Subcutaneous abdominal adipose tissue (tissue), 5 donors: ENCODE measurements around the gene MPDZ.

Experiments used
- H3K27ac ChIP-seq: one replicate; pipeline ENCODE4 v1.7.0; 2013; ENCODE audit warnings: low read depth, mild to moderate bottlenecking, inconsistent platforms, low read length, moderate library complexity
- H3K27me3 ChIP-seq, 5 donors: one replicate each; pipeline ENCODE4 v1.7.0; 2013; ENCODE audit warnings: low read length in 5 of 5, inconsistent platforms in 1 of 5; ENCODE audit not compliant: control insufficient read depth in 5 of 5, insufficient read depth in 4 of 5
- H3K36me3 ChIP-seq, 5 donors: one replicate each; pipeline ENCODE4 v1.7.0; 2013; ENCODE audit warnings: low read length in 5 of 5; ENCODE audit not compliant: control insufficient read depth in 5 of 5, insufficient read depth in 5 of 5
- H3K4me1 ChIP-seq, 5 donors: one replicate each; pipeline ENCODE4 v1.7.0; 2013; ENCODE audit warnings: low read length in 5 of 5, mild to moderate bottlenecking in 3 of 5, moderate library complexity in 1 of 5; ENCODE audit not compliant: control insufficient read depth in 5 of 5, insufficient read depth in 5 of 5
- H3K4me3 ChIP-seq, 5 donors: one replicate each; pipeline ENCODE4 v1.7.0; 2013; ENCODE audit warnings: low read length in 5 of 5, low read depth in 1 of 5
- H3K9ac ChIP-seq, 5 donors: one replicate each; pipeline ENCODE4 v1.7.0; 2013; ENCODE audit warnings: low read length in 5 of 5, mild to moderate bottlenecking in 4 of 5, moderate library complexity in 3 of 5
- H3K9me3 ChIP-seq, 5 donors: one replicate each; pipeline ENCODE4 v1.7.0; 2013; ENCODE audit warnings: low read length in 5 of 5; ENCODE audit not compliant: control insufficient read depth in 5 of 5
- donor health status: healthy.
- donor health status: healthy.
- donor health status: healthy.
- donor health status: healthy.
- donor health status: healthy.

MPDZ gene, protein sequence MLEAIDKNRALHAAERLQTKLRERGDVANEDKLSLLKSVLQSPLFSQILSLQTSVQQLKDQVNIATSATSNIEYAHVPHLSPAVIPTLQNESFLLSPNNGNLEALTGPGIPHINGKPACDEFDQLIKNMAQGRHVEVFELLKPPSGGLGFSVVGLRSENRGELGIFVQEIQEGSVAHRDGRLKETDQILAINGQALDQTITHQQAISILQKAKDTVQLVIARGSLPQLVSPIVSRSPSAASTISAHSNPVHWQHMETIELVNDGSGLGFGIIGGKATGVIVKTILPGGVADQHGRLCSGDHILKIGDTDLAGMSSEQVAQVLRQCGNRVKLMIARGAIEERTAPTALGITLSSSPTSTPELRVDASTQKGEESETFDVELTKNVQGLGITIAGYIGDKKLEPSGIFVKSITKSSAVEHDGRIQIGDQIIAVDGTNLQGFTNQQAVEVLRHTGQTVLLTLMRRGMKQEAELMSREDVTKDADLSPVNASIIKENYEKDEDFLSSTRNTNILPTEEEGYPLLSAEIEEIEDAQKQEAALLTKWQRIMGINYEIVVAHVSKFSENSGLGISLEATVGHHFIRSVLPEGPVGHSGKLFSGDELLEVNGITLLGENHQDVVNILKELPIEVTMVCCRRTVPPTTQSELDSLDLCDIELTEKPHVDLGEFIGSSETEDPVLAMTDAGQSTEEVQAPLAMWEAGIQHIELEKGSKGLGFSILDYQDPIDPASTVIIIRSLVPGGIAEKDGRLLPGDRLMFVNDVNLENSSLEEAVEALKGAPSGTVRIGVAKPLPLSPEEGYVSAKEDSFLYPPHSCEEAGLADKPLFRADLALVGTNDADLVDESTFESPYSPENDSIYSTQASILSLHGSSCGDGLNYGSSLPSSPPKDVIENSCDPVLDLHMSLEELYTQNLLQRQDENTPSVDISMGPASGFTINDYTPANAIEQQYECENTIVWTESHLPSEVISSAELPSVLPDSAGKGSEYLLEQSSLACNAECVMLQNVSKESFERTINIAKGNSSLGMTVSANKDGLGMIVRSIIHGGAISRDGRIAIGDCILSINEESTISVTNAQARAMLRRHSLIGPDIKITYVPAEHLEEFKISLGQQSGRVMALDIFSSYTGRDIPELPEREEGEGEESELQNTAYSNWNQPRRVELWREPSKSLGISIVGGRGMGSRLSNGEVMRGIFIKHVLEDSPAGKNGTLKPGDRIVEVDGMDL (N-terminal part only)

DNA sequence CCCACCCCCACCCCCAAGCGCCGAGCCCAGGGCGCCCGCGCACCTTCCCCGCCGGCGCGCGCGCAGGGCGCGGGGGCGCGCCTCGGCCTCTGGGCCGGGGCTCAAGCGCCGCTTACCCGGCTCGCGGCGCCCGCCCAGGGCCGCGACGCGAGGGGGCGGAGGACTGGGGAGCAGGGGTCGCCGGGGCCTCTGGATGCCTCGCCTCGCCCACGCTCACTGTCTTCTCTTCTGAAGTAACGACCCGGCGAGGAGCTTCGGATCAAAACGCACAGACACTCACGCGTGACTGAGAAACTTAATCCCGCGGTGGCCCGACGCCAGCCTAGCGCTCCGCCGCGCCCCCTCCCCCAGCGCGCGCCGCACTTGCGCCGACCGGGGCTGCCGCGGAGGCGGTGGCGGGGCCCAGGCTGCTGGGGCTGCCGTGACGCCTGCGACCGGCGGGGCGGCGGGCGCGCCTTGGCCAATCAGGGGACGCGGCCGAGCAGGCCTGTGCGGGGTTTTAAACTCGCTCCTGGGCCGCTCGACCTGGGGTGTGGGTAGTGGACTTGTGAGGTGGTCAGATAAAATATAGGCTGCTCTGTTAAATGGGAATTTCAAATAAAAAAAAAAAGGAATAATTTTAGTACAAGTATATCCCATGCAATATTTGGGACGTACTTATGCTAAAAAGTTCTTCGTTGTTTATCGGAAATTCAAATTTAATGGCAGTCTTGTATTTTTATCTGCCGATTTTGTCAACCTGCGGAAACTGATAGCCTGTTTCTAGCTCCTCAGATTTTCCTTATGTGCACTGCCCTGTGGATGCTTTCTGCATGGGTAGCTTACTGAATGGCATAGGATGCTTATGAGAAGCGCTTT lies at the start of gene MPDZ:
Gene MPDZ, minus strand, starts transcription at position 409 of the 858 bp plus-strand sequence. CDS start 29,377 bp downstream, outside the sequence.
- H3K36me3 ChIP-seq, result no peaks in the 10 kb centered on the region
- peak within 1 kb of the TSS; percentile 73 to 93 (median 88) for H3K4me3 ChIP-seq
- H3K27me3 ChIP-seq, result no peaks in the 10 kb centered on the region
- peaks cover 4 to 15% (median 13%) of the 10 kb centered on the region in 5 donors for H3K4me1 ChIP-seq
- peak within 1 kb of the TSS; percentile 42 to 89 (median 70) for H3K9ac ChIP-seq
- peak within 1 kb of the TSS; percentile 91 for H3K27ac ChIP-seq
- no peaks in the 10 kb centered on the region for H3K9me3 ChIP-seq

DNA sequence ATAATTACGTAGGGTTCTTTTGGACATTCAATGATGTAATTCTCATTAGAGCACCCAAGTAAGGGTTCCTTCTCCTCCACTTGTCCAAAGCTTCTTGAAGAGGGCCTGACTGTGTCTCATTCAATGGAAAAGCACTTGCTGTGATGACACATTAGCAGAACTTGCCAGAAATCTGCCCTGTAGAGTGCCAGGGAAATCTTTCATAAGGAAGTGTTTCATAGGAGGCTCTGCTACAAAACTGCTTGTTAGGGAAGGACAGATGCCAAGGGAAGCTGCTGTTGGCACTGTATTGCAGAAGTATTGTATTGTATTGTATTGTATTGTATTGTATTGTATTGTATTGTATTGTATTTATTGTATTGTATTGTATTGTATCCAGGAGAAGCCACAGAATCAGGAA lies 45.5 kb upstream of the MPDZ start:
- Histone ChIP-seq H3K9ac (no peak overlapping the region), H3K36me3 (no peaks in the 10 kb centered on the region), H3K4me3 (no peak overlapping the region), H3K27me3 (no peaks in the 10 kb centered on the region), H3K9me3 (no peaks in the 10 kb centered on the region), H3K4me1 (peaks cover 0 to 27% (median 4%) of the 10 kb centered on the region in 5 donors), H3K27ac (no peak overlapping the region)

DNA sequence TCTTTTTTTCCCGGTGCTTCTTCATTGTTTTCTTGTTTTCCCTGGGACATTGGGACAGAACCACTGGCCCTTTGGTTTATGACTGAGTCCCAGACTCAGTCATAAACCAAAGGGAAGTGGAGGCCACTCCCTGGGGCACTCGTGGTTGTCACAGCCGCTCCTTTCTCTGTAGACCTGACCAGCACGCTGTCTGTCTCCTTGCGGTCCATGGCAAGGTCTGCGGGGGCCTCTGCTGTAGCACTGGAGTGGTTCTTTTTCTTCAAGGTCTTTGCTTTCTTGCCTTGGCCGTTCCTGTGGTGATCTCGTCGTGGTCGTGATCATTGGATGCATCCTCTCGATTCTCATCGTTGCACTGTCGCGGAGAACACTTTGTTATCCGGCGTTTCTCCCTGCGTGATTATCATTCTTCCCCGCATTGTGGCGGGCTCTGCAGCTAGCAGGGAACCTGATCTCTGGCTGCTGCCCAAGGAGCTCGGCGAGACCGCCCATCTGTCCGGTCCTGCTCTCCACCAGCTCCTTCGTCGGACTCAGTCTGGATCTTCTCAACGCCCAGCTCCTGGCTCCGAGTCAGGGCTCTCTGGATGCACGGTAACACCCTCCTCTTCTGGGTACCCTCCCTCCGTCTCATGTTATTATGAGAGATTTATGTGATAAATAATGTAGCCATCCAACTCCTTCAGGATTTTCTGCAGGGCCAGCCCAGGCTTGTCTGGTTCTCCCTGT lies 43.5 kb upstream of the MPDZ start:
- Histone ChIP-seq H3K4me1 (peaks cover 0 to 23% (median 4%) of the 10 kb centered on the region in 5 donors), H3K9ac (no peak overlapping the region), H3K9me3 (peaks cover 0 to 4% (median 2%) of the 10 kb centered on the region in 5 donors), H3K4me3 (no peak overlapping the region), H3K36me3 (no peaks in the 10 kb centered on the region), H3K27me3 (no peaks in the 10 kb centered on the region), H3K27ac (no peak overlapping the region)

DNA sequence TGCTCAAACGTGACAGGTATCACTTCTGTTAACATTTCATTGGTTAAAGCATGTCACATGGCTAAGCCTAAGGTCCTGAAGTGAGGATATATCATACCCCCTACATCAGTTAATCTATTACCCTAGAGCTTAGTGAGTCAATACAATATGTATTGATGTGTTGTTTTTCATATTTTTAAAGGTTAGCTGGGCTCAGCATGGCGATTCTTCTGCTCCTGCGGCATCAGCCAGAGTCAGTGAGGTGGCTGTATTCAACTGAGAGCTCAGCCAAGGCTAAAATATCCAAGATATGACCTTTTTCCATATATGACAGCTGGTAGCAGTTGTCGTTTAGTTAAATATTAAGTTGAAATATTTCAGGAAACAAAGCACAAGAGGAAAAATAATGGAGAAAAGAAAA lies 38.5 kb upstream of the MPDZ start:
- H3K4me3 ChIP-seq, result peak overlapping the region in 1 of 5 donors; percentile 24
- peaks cover 5 to 8% (median 7%) of the 10 kb centered on the region in 5 donors for H3K9me3 ChIP-seq
- H3K36me3 ChIP-seq, result no peaks in the 10 kb centered on the region
- no peak overlapping the region for H3K27ac ChIP-seq
- no peaks in the 10 kb centered on the region for H3K27me3 ChIP-seq
- H3K9ac ChIP-seq, result no peak overlapping the region
- H3K4me1 ChIP-seq, result peaks cover 0 to 8% (median 0%) of the 10 kb centered on the region in 5 donors

DNA sequence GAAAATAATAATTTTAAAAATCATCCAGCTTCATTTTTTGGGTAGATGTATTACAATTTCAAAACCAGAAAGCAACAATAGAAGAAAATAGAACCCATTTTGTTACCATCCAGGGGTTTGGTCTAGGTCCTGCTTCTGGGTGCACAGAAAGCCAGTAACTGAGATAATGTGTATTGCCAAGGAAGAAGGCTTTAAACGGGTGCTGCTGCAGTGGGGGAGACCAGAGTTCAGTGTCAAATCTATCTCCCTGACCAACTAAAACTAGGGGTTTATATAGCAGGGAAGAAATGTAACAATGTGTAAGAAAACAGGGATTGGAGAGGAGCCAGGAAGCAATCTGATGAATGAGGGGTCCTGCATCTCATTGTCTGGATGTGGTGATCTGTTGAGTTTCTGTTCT lies 17.5 kb upstream of the MPDZ start:
- Histone ChIP-seq H3K4me3 (no peak overlapping the region), H3K36me3 (no peaks in the 10 kb centered on the region), H3K9me3 (no peaks in the 10 kb centered on the region), H3K27ac (no peak overlapping the region), H3K27me3 (no peaks in the 10 kb centered on the region), H3K9ac (no peak overlapping the region), H3K4me1 (no peaks in the 10 kb centered on the region)

DNA sequence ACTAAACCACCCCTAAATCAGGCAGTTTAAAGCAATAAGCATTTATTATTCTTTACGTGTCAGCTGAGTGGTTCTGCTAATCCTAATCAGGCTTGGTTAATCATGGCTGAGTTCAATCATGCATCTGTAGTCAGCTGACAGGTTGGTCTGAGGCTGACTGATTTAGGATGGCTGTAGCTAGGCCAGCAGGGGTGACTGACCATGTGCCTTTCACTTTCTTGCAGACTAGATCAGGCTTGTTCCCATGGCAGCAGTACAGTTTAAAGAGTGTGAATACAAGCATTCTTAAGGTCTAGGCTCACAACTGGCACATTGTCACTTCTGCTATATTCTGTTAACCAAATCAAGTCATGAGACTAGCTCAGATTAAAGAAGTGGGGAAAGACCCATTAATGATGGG lies 16.1 kb upstream of the MPDZ start:
- no peak overlapping the region for H3K27ac ChIP-seq
- H3K9me3 ChIP-seq, result no peaks in the 10 kb centered on the region
- no peaks in the 10 kb centered on the region for H3K27me3 ChIP-seq
- H3K4me3 ChIP-seq, result no peak overlapping the region
- H3K4me1 ChIP-seq, result no peaks in the 10 kb centered on the region
- no peaks in the 10 kb centered on the region for H3K36me3 ChIP-seq
- H3K9ac ChIP-seq, result no peak overlapping the region

DNA sequence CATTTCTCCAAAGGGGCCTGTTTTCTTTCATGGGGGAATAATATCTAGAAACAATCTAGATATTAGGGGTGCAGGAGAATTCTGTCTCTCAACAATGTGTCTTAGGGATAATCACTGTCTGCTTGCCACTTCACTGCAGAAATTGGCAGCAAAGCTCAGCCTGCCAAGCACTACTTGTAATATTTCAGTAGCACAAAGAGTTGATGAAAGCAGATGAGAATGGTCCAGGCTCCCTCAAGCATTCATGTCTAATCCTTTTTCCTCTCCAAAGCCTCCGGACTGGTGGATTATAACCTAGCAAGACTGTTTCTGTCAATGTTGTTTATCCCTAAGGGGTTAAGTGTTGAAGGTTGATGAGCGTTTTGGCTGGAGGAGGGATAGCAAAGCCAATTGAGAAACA lies 13.3 kb upstream of the MPDZ start:
- Histone ChIP-seq H3K4me3 (no peak overlapping the region), H3K9me3 (no peaks in the 10 kb centered on the region), H3K27ac (no peak overlapping the region), H3K27me3 (no peaks in the 10 kb centered on the region), H3K9ac (no peak overlapping the region), H3K36me3 (no peaks in the 10 kb centered on the region), H3K4me1 (no peaks in the 10 kb centered on the region)

DNA sequence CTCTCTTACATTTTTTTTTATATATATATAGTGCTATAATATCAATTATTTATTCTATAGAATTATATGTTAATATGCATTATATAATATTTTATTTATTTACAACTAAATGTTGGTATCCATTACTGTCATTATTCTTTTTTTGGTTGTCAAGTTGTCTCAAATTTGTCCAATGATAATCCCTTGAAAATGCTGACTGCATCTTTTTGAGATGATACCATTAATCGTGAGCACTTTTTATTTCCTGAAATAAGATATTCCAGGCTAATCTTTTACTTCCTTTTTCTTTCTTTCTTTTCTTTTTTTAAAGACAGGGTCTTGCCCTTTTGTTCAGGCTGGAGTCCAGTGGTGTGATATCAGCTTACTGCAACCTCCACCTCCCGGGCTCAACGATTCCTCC lies 12.7 kb upstream of the MPDZ start:
- H3K27ac ChIP-seq, result no peak overlapping the region
- H3K9me3 ChIP-seq, result no peaks in the 10 kb centered on the region
- H3K9ac ChIP-seq, result no peak overlapping the region
- no peaks in the 10 kb centered on the region for H3K36me3 ChIP-seq
- no peak overlapping the region for H3K4me3 ChIP-seq
- H3K27me3 ChIP-seq, result no peaks in the 10 kb centered on the region
- H3K4me1 ChIP-seq, result no peaks in the 10 kb centered on the region

DNA sequence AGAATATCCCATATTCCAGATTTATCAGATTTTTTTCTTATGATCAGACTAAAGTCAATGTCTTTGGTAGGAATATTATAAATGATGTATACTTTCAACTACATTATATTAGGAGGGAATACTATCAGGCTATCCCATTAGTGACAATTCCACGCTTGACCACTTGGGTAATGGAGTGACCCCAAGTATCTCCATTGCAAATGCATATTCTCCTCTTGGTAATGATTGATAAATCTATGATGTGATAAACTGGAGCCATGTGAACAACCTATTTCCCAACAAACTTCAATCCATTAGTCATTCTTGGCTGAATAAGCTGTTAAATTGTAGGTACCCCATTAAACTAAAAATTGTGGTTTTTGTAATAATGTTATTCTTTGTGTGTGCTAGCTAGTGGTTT lies 12.2 kb upstream of the MPDZ start:
- no peaks in the 10 kb centered on the region for H3K27me3 ChIP-seq
- no peak overlapping the region for H3K4me3 ChIP-seq
- no peaks in the 10 kb centered on the region for H3K4me1 ChIP-seq
- H3K36me3 ChIP-seq, result no peaks in the 10 kb centered on the region
- no peaks in the 10 kb centered on the region for H3K9me3 ChIP-seq
- no peak overlapping the region for H3K9ac ChIP-seq
- no peak overlapping the region for H3K27ac ChIP-seq
